GM19455 (cell line): ENCODE measurements around the gene SPRYD3.

Source experiments
- ATAC-seq: cut with Tn5 transposase; IDR thresholded peaks from one replicate; pipeline ENCODE4 v1.9.1; 2021; ENCODE audit not compliant: unreplicated experiment

The SPRYD3 gene

GRCh38 chr12:53052419-53053217, 26.6 kb downstream of the SPRYD3 start:
- no peak for ATAC-seq

DNA sequence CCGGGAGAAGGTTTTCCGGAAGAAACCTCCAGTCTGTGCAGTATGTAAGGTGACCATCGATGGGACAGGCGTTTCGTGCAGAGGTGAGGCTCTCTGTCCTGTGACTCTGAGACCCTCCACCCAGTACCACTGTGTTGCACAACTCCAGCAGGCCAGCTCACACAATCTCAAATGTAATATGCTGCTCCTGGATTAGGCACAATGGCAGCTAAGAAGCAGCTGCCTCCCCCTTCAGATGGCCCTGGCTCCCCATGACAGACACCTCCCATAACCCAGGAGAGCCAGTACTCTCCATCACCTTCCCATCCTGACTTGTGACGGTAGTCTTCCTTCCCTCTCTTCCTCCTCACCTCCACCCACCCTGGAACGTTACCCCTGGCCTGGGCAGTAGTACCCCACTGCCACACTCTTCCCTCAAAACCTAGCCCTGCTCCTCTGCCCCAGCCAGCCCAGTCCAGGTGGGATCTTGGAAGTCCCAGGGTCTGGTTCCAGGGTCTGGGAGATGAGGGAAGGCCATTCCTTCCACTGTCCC, 27.2 kb downstream of the SPRYD3 start:
- no peak for ATAC-seq

GRCh38 chr12:53051058-53051880, 27.9 kb downstream of the SPRYD3 start:
- ATAC-seq, result no peak

GRCh38 chr12:53050426-53051057, 28.6 kb downstream of the SPRYD3 start:
- no peak for ATAC-seq

DNA sequence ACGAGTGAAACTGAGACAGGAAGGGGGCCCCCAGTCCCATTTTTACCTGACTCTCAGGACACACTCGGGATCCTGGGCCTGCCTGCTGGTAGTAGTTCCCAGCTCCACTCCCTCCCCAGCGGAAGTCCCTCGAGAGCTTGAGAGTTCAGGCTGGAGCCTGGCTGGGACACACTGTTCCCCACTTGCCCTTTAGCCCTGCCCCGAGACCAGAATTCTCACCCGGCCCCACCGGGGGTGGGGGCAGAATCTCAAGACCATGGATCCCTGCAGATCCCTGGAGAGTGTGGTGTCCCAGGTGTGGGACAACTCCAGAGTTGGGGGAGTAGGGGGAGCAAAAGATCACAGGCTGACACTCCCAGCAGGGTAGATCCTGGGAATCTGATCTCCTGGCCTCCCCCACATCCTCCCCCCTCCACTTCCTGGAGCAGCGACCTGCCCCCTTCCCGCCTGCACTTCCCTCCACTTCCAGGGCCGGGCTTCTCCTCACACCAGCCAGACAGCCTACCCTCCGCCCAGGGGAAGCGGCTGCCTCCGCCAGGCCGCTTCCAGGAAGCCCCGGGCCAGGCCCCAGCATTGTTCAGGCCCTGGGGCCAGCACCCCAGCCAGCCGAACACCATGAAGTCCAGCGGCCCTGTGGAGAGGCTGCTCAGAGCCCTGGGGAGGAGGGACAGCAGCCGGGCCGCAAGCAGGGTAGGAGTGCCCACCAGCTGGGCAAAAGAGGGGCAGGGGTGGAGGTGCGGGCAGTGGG, 29.4 kb downstream of the SPRYD3 start, which contains the start of gene TNS2:
TNS2 (plus strand) TSS at position 495 of the 748 bp plus-strand sequence; CDS start at position 616, 121 bp downstream.
- no peak for ATAC-seq

DNA sequence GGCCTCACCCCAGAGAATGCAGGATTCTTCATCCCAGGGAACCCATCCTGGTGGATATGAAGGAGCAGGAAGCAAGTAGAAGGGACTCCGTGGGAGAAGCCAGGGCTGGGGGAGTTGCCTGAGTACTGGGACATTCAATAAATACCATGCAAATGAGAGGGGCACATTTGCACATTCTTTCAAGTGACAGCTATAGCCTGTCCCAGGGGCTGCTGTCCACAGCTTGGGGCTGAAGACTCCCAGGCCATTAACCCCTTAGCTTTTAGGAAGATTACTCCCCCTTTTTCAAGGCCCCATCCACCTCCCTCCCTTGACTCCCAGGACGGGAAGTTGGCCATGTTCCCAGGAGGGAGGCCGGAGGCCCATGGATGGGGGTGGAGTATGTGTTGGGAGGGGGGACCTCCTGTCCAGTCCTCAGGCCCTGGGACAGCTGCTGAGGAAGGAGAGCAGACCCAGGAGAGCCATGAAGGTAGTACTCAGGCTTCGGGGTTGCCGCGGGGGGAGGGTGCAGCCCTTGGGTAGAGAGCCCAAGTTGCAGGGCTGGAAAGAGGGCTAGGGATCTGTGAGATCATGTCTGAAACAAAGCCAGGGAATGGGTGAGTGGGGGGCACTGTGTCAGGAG, 30.3 kb downstream of the SPRYD3 start:
- ATAC-seq, result no peak

DNA sequence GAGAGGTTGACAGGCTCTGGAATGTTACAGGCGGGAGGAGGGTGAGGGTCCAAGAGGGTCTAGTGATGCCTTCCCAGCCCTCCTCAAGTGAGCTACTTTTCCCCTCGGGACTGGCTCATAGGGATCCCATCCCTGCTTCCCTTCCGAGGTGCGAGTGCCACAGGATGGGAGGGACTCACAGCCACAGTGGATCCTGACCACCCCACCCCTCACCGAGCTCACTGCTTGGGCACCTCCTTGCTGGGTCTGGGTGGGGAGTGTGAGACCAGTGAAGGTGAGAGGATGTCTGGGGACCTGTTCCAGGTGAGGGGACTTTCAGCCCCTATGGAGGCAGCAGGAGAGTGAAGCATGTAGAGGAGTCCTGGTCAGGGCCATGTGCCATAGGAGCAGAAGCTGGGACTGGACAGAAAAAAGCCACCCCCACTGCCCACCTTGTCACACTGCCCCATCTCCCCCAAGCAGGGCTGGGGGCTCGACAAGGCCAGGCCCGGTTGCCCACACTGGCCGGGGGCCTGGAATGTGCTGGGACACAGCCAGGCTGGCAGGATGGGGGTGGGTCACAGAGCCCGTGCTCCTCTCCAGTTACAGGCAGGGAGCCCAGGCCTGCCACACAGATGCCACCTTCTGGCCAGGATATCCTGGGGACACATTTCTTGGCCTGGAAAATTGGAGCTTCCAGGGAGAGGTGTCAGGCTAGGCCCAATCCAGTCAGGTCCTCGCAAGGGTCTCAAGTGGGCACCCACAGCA, 31.0 kb downstream of the SPRYD3 start:
- no peak for ATAC-seq

GRCh38 chr12:53047221-53048032, 31.8 kb downstream of the SPRYD3 start:
- ATAC-seq, result peak; percentile 66

GRCh38 chr12:53046655-53047220, 32.5 kb downstream of the SPRYD3 start:
- ATAC-seq, result peak; percentile 51

GRCh38 chr12:53045696-53046045, 33.5 kb downstream of the SPRYD3 start:
- ATAC-seq, result no peak

- no peak for ATAC-seq
Measured at GRCh38 chr12:53044896-53045695, 34.1 kb downstream of the SPRYD3 start.

DNA sequence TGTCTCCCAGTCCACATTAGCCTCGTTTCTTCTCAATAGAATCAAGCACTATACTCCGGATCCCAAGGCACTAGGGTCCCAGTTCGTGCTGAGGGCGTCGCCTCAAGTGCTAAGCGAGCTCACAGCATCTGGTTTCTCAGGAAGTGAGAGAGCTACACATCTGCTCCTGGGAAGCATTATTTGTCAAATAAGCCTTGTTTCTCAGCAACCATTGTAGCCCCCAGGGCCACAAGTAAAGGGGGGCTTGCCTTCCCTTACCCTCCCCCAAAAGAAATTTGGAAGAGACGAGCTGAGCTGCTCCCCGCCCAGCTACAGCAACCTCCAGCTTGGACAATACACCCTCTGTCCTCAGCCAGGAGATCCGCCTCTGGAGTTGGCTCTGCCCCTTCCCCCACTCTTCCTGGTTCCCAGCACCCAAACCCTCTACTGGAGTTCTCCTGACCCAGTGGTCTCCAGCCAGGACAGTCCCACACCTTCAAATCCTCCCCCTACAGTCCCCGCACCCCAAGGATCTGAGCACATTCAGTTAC, 35.1 kb downstream of the SPRYD3 start:
- no peak for ATAC-seq

DNA sequence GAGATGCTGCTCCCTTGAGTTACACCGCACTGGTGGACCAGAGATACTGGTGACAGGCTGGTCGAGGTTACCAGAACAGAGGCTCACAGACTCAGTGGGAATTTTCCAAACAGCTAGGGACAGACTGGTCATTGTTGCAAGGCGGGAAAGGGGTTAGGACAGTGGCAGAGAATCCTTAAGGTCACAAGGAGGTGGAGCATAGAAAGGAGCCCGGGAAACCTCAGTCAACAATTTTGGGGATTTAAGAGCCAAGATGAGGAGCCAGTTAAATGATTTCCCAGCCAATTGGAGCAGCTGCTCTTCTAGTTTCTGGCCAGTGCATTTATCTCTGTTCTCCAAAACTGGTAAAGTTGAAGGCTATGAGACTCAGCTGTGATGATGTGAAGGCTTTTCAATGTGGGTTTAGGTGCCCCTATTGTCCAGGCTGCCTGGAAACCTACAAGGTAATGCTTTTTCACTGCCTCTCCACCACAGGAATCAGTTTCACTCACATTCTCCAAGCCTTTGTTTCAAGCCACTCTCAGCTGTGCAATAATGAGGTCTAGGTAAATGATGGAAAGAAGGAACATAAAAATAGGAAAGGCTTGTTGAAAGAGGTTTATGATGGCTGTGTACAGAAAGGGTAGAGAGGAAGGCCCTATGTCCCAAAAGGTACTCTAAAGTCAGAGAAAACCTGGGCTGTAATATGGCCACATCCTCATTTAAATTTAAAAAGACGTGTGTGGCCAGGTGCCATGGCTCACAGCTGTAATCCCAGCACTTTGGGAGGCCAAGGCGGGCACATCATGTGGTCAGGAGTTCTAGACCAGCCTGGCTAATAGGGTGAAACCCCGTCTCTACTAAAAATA, 36.4 kb downstream of the SPRYD3 start:
- ATAC-seq, result no peak

- no peak for ATAC-seq
Measured at GRCh38 chr12:53039851-53040250, 39.3 kb downstream of the SPRYD3 start.

DNA sequence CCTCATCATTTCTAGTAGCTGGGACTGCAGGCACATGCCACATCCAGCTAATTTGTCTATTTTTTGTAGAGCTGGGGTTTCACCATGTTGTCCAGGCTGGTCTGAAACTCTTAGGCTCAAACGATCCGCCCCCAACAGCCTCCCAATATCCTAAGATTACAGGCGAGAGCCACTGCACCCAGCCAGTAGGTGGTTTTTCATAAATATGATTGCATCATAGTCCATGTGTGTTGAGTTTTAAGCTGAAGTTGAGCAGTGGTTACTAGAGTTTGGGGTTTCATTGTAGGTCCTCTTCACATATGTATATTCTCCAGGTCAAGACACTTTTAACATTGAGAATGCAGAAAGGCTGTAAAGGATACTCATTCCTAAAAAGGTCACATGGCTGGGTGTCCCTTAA, 42.4 kb downstream of the SPRYD3 start:
- ATAC-seq, result no peak

DNA sequence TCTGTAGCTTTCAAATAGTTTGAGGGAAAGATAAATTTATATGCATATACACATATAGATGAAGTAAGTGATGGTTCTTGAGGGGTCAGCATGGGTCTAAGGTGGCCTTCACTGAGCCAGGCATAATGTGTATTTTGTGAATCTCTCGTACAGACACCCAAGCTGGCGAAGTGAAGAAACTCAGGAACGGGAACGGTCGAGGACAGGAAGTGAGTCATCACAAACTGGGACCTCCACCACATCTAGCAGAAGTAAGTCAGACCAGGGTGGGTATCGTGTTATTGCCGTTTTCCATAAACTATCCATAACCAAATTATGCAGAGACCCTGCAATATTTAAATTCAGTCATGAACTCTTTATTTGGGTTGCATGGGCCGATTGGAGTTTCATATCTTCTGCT, 44.7 kb downstream of the SPRYD3 start:
- ATAC-seq, result no peak
